ENCODE measurements around the gene LRMDA.

Gene LRMDA

DNA sequence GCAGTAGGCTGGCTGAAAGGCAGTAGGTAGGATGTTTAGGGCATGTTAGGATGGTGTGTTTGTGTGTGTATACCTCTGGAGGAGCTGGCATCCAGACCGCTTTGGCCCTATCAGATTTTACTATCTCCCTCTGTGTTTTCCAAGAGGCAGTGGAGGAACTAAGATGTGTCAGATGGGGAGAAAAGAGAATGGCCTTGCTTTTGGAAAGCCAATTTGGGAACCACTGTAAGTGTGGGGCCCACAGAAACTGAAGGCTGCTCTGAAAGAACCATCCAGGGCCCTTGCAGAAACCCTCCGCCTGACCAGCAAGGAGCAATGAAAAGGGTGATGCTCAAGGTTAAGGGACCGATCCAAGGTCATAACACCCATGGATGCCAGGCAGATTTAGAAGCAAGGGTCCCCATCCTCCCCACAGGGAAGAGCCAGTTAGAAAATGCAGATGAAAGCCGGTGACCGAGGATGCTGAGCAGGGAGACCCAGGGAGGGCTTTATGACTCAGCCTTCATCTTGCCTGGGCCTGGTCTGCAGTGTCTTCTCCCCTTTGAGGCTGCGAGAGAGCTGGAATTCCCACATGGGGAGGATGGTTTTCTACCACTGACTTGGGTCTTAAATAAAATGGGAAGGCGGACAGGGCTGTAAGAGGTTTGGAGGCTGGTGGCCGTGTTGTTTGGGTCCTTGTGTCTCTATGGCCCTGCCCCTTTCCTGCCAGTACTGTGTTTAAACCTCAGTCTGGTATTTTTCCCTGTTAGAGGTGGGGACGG lies 275.8 kb downstream of the LRMDA start:
- peak; percentile 8 for DNase-seq (ENCODE audit: low read depth, low spot score)

DNA sequence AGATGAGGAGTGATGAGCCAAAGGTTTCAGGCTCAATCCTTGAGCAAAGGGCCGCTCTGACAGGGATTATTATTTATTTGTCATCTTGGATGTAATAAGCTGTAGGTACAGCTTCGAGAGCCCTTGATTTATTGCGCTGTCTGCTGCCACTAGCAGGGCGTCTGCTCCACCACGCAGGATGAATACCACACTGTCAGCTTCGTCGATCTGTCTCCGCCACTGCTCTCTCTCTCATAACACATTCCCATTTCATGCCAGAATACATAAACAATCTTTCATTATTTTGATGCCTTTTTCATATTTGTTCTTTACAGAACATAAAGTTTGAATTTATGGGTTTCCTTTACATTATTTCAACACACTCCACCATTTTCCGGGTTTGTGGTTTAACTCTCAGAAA lies 276.6 kb downstream of the LRMDA start:
- no peak for DNase-seq (ENCODE audit: low read depth, low spot score)

DNA sequence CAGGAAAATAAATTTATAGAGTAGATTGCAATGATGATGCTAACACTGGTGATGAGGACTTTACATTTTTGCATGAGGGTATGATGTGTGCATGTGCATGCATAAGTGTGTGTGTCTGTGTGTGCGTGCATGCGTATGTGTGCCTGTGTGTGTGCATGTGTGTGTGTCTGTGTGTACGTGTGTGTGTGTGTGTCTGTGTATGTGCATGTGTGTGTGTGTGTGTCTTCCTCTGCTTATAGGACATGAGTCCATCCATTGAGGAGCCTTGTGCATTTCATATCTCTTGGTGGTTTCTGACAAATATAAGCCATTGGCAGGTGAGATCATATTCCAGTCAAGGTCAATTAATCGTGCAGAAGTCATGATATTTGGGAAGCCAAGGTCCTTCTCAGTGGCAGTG lies 277.8 kb downstream of the LRMDA start:
- no peak for DNase-seq (ENCODE audit: low read depth, low spot score)

DNA sequence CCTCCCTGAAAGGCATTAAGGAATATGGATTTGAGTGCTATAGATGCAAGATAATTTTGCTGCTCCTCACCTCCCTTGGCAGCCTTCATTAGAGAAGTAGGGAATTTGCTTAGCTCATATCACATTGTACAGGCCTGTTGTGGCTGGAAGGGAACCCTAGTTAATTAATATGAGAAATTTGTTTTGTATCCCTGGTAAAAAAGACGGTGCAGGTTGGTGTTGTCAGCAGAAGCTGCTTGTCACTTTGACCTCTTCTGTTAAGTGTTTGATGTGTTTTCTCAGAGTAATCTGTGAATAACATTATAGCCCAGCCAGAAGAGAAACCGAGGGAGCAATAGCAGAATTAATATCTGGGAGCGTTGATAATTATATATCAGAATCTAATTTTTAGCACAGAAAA lies 278.4 kb downstream of the LRMDA start:
- DNase-seq (ENCODE audit: low read depth, low spot score) = no peak

DNA sequence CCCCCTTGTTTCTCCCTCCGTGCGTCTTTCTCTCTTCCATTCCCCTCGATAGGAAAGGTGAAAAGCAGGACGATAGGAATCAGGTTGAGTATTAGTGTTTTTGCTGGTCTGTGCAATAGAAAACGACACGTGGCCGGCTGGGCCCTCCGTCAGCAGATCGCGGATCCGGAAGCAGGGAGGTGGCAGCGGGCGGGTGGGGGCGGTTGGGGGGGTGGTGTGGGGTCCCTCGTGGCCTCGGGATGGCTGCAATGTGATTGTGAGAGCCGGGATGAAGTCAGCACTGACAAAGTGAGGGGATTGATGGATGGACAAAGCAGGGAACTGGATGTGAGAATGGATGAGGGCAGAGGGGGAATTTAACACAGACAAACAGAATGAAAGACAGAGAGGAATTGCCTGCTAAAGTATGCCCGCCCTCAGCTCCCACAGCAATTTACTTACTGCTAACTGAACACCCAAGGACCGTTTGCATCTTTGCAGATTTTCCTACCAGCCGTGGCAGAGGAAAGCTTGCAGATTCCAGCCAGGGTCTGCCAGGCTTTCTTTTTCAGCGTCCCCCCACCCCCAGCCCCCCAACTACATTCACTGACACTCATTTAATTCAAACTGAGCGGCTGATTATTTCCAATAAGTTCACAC lies 280.9 kb downstream of the LRMDA start:
- DNase-seq (ENCODE audit: low read depth, low spot score) = no peak

DNA sequence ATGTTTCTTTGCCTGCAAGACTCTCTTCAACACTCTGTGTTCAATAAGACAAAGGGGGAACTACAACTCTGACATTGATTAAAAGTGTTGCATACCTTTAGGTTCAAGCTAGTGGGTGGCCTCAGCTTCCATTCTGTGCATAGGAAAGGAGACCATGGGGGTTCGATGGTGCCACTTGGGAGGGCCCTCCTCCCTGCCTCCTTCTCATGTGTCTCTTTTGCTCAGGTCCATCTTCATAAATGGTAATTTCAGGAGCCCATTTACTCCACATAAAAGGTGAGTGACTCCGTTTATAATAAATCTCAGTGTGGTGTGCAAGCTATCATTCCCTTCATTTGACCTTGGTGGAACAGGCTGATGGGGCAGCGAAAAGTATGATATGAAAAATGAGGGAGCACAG lies 285.1 kb downstream of the LRMDA start:
- no peak for DNase-seq (ENCODE audit: low read depth, low spot score)

DNA sequence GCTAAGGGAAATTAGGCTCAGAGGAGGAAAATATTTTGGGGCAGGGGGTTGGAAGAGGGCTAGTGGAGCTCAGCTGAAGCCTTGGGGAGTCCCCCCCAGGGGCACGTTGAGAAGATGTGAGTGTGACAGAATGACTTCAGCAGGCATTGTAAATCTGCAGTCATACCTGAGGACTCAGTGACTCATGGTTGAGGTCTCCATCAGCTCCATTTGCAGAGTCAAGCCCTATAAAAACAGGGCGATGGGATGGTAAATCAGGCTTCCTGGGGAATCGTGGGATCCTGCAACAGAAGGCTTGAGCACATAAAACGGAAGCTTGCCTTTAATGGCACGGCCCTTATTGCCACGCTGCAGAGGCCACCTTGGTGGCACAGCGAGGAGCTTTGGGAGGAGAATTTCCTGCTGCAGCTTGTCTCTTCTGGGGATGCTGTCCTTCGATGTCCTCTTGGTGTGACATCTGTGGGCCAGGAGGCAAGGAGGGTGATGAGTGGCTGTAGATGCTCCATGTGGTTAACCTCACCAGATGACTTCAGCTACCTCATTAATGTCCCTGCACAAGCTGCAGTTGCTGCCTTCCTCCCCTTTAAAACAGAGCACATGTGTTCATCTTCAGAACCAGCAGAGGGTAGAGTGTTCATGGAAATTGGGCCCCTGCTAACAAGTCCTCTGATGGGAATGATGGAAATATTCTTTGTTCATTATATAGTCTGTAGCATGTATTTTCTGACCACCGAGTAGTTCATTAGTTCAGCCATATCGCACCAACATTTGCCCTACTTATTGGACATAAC lies 285.9 kb downstream of the LRMDA start:
- no peak for DNase-seq (ENCODE audit: low read depth, low spot score)

DNA sequence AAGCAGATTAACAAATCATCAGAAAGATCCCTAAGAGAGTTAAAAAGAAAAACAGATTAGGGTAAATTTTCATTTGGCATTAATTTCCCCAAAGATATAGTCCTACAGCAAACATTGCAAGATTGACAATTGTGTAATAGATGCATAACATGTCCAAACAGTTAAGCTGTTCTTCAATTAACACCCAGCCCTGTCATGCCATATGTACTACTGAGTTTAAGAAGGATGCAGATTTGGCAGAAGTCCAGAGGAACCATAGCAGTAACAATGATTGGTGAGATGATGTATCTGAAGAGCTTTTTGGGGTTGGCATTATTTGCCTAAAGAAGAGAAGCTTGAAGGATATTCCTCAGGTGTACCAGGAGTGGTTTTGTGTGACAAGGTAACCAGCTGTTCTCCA lies 287.6 kb downstream of the LRMDA start:
- no peak for DNase-seq (ENCODE audit: low read depth, low spot score)

DNA sequence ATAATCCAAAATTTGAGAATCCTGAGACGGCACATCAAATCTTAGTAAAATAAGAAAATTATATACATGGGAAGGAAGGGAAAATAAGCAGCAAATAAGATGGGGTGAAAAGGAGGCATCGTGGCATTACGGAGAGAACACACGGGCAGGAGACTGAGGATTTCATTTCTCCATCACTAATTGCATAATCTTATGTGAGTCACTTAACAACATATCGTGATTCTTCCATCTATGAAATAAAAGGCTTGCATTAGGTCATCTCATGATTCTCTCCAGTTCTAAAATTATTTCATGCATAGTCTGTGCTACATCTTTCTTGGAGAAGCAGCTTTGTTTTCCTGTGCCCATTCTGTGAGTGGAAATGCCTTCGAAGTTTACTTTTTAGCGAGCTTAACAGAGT lies 288.7 kb downstream of the LRMDA start:
- DNase-seq (ENCODE audit: low read depth, low spot score) = no peak

DNA sequence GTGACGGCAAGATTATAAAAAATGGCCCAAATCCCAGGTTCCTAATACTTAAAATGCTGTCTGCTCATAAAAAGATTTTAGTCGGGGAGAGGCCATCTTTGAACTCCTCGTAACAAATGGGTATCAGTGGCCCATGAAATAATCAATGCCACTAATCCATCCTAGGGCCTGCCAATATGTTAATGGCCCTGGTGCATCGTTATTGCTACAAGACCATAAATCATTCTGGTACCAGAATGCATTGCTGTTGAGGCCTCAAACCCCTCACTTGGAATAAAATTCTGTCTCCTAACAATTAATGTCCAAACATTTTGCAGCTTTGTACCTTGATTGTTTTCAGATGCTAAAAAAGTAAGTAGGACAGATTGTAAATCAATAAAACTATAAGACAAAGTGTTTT lies 290.6 kb downstream of the LRMDA start:
- no peak for DNase-seq (ENCODE audit: low read depth, low spot score)

DNA sequence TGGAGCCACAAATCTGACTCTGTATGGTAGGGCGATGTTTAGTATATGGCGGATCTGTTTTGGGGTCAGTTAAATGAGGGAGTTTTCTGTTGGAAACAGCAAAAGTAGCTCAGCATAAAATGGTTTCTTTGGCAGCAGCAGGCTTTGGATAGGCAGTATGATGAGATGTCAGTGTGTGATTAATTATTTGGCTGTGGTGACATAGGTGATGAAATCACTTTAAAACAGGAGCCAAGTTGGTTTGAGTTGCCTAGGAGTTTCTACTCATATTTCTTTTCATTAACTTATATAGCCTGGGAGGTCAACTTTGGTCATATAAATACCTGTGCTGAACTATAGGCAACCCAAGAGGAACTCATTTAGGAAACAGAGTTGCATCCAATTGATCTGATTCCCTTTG lies 291.2 kb downstream of the LRMDA start:
- DNase-seq (ENCODE audit: low read depth, low spot score) = no peak

DNA sequence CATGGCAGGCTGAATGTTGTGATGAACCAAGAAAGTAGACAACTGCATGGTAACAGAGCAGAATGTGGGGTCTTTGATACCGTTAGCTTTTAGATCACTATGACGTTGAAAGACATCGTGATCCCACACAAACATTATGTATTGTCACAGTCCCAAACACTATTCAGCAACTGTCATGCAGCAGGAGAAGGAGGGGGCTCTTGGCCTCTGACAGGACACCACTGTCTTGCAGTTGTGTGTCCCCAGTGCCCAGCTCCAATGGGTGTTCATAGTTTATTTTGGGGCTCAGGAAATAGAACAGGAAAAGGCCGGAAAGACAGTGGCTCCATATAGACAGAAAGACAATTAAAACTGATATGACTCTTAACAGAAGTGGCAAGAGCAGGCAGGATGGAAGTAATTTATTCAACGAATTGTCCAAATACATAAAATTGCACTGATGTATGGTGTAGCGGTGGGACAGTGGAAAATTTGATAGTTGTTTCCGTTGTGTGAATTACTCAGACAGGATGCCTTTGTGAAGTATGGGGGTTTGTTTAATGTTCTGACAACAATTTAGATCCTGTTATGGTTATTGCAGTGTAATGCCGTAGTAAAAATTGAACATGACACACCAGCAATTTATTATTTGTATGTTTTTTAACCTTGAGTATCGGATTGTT lies 292.0 kb downstream of the LRMDA start:
- no peak for DNase-seq (ENCODE audit: low read depth, low spot score)

DNA sequence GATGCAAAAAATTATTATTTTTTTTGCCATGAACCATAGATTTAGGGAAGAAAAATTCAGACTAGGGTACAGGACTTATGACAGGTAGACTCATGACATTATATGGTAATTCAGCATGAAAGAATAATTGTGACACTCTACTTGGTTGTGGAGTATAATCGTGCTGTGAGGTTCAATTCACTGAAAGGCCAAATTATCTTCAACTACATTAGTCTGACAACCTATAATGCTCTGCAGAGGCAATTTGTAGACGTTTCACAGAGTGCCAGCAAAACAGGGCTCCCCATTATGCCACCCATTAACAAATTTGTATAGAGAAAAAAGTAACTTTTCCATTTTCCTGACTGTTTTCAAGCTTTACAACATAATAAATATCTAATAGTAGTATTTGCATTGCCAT lies 292.6 kb downstream of the LRMDA start:
- DNase-seq (ENCODE audit: low read depth, low spot score) = no peak

DNA sequence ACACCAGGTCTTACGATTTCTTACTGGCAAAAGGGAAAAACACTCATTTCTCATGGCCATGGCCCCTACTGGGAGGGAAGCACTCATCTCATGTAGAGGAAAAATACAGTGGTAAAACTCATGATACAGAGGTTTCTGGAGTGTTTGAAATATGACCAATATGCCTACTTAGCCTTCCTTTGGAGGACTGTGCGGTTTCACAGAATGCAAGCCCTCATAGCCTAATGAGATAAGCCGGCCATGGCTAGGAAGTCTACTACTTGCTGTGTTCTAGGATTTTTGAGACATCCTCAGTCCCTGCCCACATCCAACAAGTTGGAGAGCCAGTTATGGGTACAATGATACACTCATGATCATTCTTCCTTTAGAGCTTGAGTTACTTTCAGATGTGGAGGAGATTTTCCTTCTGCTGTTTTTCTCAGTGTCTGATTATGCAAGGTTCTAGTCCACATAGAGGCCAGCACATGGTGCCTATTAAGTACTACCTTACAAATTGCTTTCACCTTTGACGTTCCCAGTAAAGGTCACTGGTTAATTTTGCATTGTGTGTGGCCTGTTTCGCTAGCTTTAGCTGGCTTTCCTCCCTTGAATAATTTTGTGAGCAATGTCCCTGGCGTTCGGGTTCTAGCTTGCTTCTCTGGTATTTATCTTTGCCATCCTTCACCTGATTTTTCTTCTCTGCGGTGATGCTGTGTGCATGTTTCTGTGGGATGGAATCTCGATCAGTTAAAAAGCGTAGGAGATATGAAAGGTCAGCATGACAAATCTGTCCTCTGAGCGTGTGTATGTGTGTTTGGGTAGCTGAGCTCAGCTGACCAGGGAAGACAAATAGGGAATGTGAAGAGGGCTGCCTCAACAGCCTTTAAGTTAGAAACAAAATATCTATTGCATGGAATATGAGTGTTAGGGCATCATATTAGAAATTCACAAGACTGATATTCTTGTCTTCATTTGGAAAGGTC lies 295.4 kb downstream of the LRMDA start:
- no peak for DNase-seq (ENCODE audit: low read depth, low spot score)

DNA sequence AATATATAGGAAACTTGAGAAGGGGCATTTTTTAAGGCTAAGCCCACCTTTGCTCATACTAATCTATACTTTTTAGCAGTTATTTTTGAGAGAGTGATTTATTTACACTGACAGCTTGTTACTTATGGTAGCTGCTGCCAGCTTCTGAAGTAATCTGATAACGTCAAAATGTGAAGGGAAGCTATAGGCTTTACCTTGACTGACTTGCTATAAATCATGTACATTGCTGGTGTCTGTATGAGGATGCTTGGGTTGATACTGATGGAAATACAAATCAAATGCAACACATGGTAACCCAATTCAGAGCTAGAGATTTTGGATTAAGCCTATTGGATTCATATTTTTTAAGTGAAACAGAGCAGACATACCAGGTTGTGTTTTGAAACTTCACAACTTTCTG lies 299.4 kb downstream of the LRMDA start:
- no peak for DNase-seq (ENCODE audit: low read depth, low spot score)

DNA sequence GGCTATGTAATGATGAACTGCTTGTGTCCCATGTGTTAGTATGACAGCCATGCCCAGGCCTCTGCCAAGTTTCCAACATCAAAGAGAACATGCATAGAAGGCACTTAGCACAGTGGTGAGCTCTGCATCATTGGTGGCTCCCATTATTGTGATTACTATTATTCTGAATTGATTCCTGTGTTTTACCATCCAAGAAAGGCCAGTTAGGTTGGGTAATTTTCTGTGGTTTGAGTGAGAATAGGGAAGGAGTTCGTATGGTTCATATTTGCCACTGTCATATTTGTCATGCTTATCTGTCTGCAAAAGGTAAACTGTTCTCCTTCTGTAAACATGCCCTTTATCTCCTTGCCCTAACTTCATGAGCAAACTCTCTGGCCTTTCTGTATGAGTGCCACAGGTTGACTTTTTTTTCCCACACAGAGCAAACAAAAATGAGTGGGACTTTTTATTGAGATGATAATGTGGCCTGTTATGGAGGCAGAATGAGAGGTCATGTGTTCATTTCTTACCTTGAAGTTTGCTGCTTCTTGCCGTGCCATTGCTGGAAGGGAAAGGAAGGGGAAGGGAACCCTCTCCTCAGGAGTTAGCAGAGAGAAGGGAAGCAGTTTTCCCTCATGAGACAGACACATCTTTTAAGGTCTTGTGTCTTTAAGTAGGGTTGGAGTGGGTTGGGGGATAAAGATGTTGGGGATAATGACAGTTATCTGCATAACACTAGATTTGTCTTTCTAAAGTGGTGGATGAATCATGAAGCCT lies 301.9 kb downstream of the LRMDA start:
- DNase-seq (ENCODE audit: low read depth, low spot score) = no peak

DNA sequence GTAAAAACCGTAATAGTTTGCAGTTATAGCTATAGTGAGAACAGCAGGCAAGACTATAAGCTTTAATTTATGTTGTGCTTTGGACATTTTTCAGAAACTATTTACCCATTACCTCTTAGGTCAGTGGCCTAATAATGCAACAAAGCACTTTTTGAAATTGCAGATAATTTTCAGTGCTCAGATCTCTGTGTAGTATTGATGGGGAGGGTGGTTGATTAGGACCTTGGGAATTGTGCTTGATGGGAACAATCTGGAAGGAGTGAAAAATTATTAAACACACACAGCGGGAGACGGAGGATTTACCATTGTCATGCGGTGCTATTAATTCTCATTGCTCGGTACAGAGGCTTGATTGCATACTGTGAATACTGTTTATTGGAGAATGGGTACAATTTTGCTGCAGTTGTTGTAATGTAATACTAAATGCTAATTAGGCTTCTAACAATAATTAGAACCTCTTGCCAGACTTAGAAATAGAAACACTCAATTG lies 304.8 kb downstream of the LRMDA start:
- no peak for DNase-seq (ENCODE audit: low read depth, low spot score)

DNA sequence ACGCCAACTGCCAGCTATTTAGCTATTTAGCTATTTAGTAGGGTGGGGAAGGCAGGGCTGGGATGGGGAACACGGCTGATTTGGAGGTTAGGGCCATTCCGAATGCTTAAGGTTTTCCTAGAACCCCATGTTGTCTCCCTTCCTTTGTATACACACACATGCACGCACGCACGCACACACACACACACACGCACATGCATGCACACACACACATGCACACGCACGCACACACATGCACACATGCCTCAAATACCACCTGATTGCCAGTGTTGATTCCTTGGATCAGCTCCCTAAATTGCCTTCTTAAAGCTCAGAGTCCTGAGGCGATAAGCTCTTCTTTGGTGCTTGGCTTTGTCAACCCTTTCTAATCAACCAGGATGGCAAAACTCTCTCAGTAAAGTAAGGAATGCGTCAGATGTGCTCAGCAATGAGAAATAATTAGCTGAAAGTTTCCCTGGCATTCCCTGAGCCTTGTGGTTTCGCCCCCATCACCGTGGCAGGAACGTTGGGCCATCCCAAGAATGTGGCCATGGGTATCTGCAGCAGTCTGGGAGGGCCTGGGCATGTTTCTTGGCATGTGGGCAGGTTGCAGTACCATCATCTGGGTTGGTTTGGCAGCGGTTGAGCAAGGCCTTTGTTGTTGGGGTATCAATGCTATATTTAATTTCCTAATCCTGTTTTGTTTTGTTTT lies 305.6 kb downstream of the LRMDA start:
- DNase-seq (ENCODE audit: low read depth, low spot score) = no peak

DNA sequence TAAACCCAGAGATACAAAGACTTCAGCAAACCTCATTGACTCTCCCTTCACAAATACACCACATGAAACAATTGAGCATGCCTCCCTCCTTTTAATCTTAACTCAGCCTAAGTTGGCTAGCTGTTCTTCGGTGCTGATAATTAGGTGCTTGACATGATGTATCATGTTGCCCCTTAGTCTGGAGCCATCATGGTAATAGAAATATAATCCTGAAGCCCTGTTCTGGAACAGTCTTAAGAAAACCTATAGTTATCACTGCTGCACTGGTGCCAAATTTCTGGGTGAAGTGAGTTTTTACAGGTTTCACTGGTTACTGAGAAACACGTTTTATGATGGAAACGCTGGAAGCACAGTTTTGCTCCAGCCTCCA lies 306.1 kb downstream of the LRMDA start:
- DNase-seq (ENCODE audit: low read depth, low spot score) = no peak

DNA sequence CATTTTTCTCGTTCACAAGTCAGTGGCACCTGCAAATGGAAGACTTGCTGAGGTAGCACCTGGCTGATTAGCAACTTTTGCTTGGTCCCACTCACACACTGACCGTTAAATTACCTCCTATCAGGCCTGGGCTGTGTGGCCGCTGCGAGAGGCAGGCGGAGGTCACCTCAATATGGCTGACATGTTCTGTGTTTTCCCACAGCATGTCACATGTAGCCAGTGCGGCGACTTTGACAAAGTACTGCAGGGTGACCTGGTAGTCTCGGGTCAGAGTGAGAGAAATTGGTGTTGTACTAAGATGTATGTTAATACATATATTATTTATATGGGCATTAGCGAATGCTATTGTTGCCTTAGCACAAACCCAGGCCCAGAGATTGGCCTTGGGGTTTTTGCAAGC lies 307.5 kb downstream of the LRMDA start:
- DNase-seq (ENCODE audit: low read depth, low spot score) = no peak
